Measurements from ENCODE around the gene CDH15.

DNA sequence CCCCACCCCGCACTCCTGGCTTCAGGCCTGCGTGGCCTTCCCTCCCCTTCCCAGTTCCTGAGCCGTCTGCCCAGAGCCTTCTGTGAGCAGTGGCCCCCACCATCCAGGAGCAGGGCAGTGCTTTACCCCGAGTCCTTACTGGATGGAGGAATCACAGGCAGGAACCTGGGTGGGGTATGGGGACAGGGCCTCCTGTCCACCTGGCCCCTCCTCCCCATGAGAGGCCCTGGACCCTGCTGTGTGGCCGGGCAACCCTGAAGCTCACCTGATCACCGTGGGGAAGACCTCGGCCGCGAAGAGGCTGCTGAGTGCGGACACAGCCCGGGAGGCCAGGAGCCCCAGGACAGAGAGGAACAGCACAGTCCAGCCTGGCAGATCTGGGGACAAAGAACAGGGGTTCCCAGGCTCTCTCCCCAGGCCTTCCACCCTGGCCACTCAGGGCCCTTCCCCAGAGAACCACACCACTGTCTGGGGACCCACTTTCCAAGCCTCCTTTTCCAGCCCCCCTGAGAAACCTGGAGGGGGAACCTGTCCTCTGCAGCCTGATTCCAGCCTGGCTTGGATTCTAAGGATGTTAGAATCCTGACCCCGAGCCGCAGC, 25.6 kb downstream of the CDH15 start:
- TF ChIP-seq CREB1 (IDR thresholded peaks at IDR 0.05; ENCODE audit: low read depth): no peak
- TF ChIP-seq EP300 (IDR thresholded peaks at IDR 0.05; ENCODE audit: borderline replicate concordance): no peak
- TF ChIP-seq ZBTB7A (IDR thresholded peaks at IDR 0.05; ENCODE audit: low read depth): no peak
- no peak for TF ChIP-seq TAF1 (IDR thresholded peaks at IDR 0.05; ENCODE audit: low read depth)
- no peak for TF ChIP-seq REST (IDR thresholded peaks at IDR 0.05; ENCODE audit: low read depth)
- TF ChIP-seq MAX (IDR thresholded peaks at IDR 0.05): no peak
